GM12875 (cell line): ENCODE measurements around the gene LIN7C.
A peak's percentile ranks its signal among the peaks of the same experiment; 100 is the strongest.
"Not testable (repeated sequence)": the region's sequence is repeated elsewhere in the genome, so short reads cannot be mapped to it uniquely, and the experiment has no call there.

ENCODE experiments used
- H3K4me3 ChIP-seq: one replicate; pipeline ENCODE4 v1.5.1; 2011; ENCODE audit warnings: low read depth, low read length, control low read depth
- CTCF ChIP-seq: IDR thresholded peaks from 2 replicates; pipeline ENCODE4 v1.5.1; 2011; ENCODE audit warnings: low read depth, mild to moderate bottlenecking, control low read depth, inconsistent platforms, low read length, moderate library complexity, borderline replicate concordance; ENCODE audit not compliant: insufficient read depth

The LIN7C gene

GRCh38 chr11:27524155-27524554 lies 17.6 kb upstream of the LIN7C start:
- TF ChIP-seq CTCF, result peak; percentile 12; the same call in 1 of the 2 replicates
- H3K4me3 ChIP-seq, result no peak overlapping the region

GRCh38 chr11:27520226-27520625 lies 13.7 kb upstream of the LIN7C start:
- TF ChIP-seq CTCF, result no peak
- no peak overlapping the region for H3K4me3 ChIP-seq

GRCh38 chr11:27518518-27518917 lies 11.9 kb upstream of the LIN7C start:
- no peak for TF ChIP-seq CTCF
- no peak overlapping the region for H3K4me3 ChIP-seq

- not testable (repeated sequence) for H3K4me3 ChIP-seq
These were observed 10.9 kb upstream of the LIN7C start for GRCh38 chr11:27517490-27517889.

- H3K4me3 ChIP-seq, result no peak overlapping the region
- no peak for TF ChIP-seq CTCF
These were observed 8.0 kb upstream of the LIN7C start for GRCh38 chr11:27514558-27514957.

- TF ChIP-seq CTCF, result no peak
- H3K4me3 ChIP-seq, result no peak overlapping the region
These were observed 7.5 kb upstream of the LIN7C start for GRCh38 chr11:27514076-27514475.

- no peak for TF ChIP-seq CTCF
- H3K4me3 ChIP-seq, result no peak overlapping the region
These were observed 6.8 kb upstream of the LIN7C start for GRCh38 chr11:27513389-27513788.

- H3K4me3 ChIP-seq, result no peak overlapping the region
- TF ChIP-seq CTCF, result no peak
These were observed 5.7 kb upstream of the LIN7C start for GRCh38 chr11:27512238-27512637.
